Ovary (tissue), 3 donors: Measurements from ENCODE around the gene KRT2.

Experiments
- CTCF ChIP-seq, 3 donors: fragments of 450-650 bp in 2 of 3; fragments of 200-600 bp in 1 of 3; IDR thresholded peaks; one replicate each; pipeline versions ENCODE4 v1.5.1 to v1.8.0; 2016 to 2022; ENCODE audit warnings: antibody characterized with exemption in 3 of 3, mild to moderate bottlenecking in 1 of 3
- EP300 ChIP-seq: sonication (generic); formaldehyde crosslinking; IDR thresholded peaks from one replicate; pipeline ENCODE4 v1.6.1; 2017; ENCODE audit warnings: antibody characterized with exemption
- POLR2A ChIP-seq: fragments of 450-650 bp; IDR thresholded peaks from one replicate; pipeline ENCODE4 v1.6.1; 2017; ENCODE audit warnings: antibody characterized with exemption, mild to moderate bottlenecking, moderate library complexity
- donor health status: DM: no; HTN: no; CAD: no.

- TF ChIP-seq CTCF (IDR thresholded peaks at IDR 0.05) (no peak), EP300 (no peak), POLR2A (no peak)
Observed at GRCh38 chr12:52598966-52599365, 53.0 kb downstream of the KRT2 start.
